GM18858 (cell line): Measurements from ENCODE around the gene CYP2C18.
"Not testable (repeated sequence)": the region's sequence is repeated elsewhere in the genome, so short reads cannot be mapped to it uniquely, and the experiment has no call there.

ENCODE experiments used
- ATAC-seq: cut with Tn5 transposase; IDR thresholded peaks from one replicate; pipeline ENCODE4 v1.9.1; 2021; ENCODE audit not compliant: unreplicated experiment

Gene CYP2C18

GRCh38 chr10:94738588-94738987 is 55.1 kb downstream of the CYP2C18 start:
- ATAC-seq = no peak

GRCh38 chr10:94747137-94747536 is 63.6 kb downstream of the CYP2C18 start:
- ATAC-seq = no peak

GRCh38 chr10:94747838-94748237 is 64.3 kb downstream of the CYP2C18 start:
- ATAC-seq = no peak

- no peak for ATAC-seq
These were observed 74.4 kb downstream of the CYP2C18 start for GRCh38 chr10:94757916-94758315.

- ATAC-seq = no peak
These were observed 77.2 kb downstream of the CYP2C18 start for GRCh38 chr10:94760586-94761178.

GRCh38 chr10:94762393-94762792 is 78.9 kb downstream of the CYP2C18 start, which contains the start of gene CYP2C19:
Gene CYP2C19, plus strand, starts transcription at chr10:94762681. Its CDS starts 25 bp downstream, at chr10:94762706.
- no peak for ATAC-seq

- ATAC-seq = not testable (repeated sequence)
These were observed 91.9 kb downstream of the CYP2C18 start for GRCh38 chr10:94775425-94775824.

- ATAC-seq = no peak
These were observed 94.4 kb downstream of the CYP2C18 start for GRCh38 chr10:94777886-94778458.

- ATAC-seq = no peak
These were observed 97.3 kb downstream of the CYP2C18 start for GRCh38 chr10:94780844-94781243.

- no peak for ATAC-seq
These were observed 100.7 kb downstream of the CYP2C18 start for GRCh38 chr10:94784256-94784655.

GRCh38 chr10:94785211-94785610 is 101.7 kb downstream of the CYP2C18 start:
- ATAC-seq = no peak
